GM15510 (cell line): ENCODE data around the gene GRIP1.

Experiments used
- POLR2A ChIP-seq: IDR thresholded peaks from 3 replicates; pipeline ENCODE4 v1.6.1; 2011; ENCODE audit warnings: borderline replicate concordance; ENCODE audit not compliant: insufficient read length; ENCODE audit errors: extremely low read depth

Gene GRIP1, protein sequence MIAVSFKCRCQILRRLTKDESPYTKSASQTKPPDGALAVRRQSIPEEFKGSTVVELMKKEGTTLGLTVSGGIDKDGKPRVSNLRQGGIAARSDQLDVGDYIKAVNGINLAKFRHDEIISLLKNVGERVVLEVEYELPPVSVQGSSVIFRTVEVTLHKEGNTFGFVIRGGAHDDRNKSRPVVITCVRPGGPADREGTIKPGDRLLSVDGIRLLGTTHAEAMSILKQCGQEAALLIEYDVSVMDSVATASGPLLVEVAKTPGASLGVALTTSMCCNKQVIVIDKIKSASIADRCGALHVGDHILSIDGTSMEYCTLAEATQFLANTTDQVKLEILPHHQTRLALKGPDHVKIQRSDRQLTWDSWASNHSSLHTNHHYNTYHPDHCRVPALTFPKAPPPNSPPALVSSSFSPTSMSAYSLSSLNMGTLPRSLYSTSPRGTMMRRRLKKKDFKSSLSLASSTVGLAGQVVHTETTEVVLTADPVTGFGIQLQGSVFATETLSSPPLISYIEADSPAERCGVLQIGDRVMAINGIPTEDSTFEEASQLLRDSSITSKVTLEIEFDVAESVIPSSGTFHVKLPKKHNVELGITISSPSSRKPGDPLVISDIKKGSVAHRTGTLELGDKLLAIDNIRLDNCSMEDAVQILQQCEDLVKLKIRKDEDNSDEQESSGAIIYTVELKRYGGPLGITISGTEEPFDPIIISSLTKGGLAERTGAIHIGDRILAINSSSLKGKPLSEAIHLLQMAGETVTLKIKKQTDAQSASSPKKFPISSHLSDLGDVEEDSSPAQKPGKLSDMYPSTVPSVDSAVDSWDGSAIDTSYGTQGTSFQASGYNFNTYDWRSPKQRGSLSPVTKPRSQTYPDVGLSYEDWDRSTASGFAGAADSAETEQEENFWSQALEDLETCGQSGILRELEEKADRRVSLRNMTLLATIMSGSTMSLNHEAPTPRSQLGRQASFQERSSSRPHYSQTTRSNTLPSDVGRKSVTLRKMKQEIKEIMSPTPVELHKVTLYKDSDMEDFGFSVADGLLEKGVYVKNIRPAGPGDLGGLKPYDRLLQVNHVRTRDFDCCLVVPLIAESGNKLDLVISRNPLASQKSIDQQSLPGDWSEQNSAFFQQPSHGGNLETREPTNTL

GRCh38 chr12:66678338-66679275 lies at the start of gene GRIP1:
Gene GRIP1, minus strand, starts transcription at chr12:66679076. Its CDS starts 172 bp downstream, at chr12:66678904.
- TF ChIP-seq POLR2A, result no peak

- TF ChIP-seq POLR2A, result no peak
Measured at GRCh38 chr12:66726556-66726955, 47.7 kb upstream of the GRIP1 start.

GRCh38 chr12:66725031-66725430 lies 46.2 kb upstream of the GRIP1 start:
- no peak for TF ChIP-seq POLR2A

DNA sequence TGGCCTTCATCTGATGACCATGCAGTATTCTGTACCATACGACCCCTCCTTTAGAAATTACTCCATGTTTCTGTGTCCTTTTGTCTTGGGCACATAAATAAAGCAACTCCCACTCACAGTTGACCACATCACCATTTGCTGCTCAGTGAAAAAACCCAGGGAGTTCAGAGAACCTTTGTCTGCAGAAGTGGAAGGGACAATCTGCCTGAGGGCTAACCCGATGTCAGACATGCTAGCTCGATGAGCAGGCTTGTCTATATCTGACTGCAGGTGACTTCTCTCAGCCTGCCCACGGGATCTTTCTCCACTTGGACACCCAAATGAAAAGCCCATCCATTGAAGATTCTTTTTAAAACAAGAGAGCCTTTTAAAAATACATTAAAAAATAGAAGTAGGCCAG lies 45.7 kb upstream of the GRIP1 start:
- no peak for TF ChIP-seq POLR2A

DNA sequence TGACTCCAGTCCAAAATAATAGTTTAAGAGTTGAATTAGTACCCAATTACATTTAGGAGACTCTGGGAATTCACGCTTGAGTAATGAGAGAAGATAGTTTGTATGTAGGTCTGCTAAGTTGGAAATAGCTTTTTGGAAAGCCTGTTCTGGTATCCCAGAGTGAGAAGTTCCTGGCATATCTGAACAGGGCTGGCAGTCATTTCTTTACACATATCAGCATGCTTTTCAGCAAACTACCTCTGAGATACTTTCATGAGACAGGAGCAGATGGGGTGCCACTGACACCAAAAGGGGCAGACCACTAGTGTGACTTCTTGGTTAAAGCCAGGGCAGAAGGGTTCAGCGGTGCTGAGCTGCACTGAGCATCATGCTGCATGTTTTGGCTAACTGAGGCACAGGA lies 45.1 kb upstream of the GRIP1 start:
- no peak for TF ChIP-seq POLR2A

- no peak for TF ChIP-seq POLR2A
Measured at GRCh38 chr12:66719862-66720261, 41.0 kb upstream of the GRIP1 start.

- TF ChIP-seq POLR2A, result no peak
Measured at GRCh38 chr12:66717036-66717673, 38.3 kb upstream of the GRIP1 start.

- TF ChIP-seq POLR2A, result no peak
Measured at GRCh38 chr12:66716522-66716921, 37.6 kb upstream of the GRIP1 start.

DNA sequence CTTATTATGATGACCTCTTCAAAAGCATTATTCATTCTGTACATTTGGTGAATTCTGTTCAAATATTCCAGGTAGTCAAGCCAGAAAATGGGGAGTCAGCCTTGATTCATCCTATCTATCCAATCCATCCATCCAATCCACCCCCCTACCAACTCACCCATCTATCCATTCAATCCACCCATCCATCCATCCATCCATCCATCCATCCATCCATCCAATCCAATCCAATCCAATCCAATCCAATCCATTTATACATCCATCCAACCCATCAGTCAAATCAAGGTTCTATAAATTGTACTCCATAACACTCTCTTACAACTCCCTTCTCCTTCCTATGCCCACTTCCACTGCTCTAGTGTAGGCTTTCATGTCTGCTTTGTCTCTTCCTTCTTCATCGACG lies 35.8 kb upstream of the GRIP1 start:
- TF ChIP-seq POLR2A, result no peak

DNA sequence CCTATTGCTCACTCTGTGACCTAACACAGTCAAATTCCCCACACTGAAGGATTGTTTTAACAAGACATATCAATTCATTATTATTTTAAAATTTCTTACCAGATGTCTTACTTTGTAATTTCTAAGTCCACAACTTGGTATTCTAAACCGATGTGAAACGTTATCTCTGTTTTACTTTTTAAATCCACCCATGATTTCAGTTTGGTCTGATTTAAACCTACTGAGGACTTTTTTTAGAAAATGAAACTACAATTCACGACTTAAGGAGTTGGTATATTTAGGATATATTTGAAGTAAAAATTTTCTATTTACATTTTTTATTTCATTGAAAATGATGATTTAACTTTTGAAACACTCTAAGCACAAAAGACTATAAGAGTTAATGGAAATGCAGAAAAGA lies 35.1 kb upstream of the GRIP1 start:
- no peak for TF ChIP-seq POLR2A

DNA sequence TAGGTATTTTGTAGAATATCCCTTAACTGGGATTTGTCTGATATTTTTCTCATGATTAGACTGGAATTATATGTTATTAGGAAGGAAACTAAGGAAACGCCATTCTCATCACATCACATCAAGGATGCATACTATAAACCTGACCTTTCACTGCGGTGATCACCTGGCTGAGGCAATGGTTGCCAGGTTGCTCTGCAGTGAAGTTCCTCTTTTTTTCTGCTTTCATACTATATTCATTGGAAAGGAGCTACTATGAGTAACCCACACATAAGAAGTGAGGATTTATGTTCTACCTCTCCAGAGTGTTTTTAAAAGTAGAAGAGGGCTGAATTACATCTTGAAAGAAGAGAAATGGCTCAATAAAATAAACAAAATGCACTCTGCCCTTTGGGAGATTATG lies 31.0 kb upstream of the GRIP1 start:
- no peak for TF ChIP-seq POLR2A

- TF ChIP-seq POLR2A, result no peak
Measured at GRCh38 chr12:66709457-66709773, 30.5 kb upstream of the GRIP1 start.

- no peak for TF ChIP-seq POLR2A
Measured at GRCh38 chr12:66708704-66709456, 30.0 kb upstream of the GRIP1 start.
